K562 (cell line): Measurements from ENCODE around the gene TBX10. TPM values are rescaled to one million over a fixed set of nuclear protein-coding genes. Genes with fewer than 3 reads are reported as not detected.

ENCODE experiments used
- CHD1 ChIP-seq: fragments of 200-600 bp; sonication (generic); IDR thresholded peaks from one replicate; pipeline ENCODE4 v1.6.1; 2012; ENCODE audit warnings: mild to moderate bottlenecking, moderate library complexity, low read length, inconsistent platforms
- CREB3L1 ChIP-seq: fragments of 450-650 bp; IDR thresholded peaks from 2 replicates; pipeline ENCODE4 v1.6.1; 2014; ENCODE audit warnings: low read depth, mild to moderate bottlenecking, moderate library complexity, borderline replicate concordance
- ETS1 ChIP-seq: conservative IDR thresholded peaks from 2 replicates; pipeline ENCODE4 v1.6.1; 2011; ENCODE audit warnings: low read depth, mild to moderate bottlenecking, low read length; ENCODE audit not compliant: control insufficient read depth
- FOXK2 ChIP-seq, 2 experiments: fragments of 450-650 bp; IDR thresholded peaks in 1 of 2; conservative IDR thresholded peaks in 1 of 2; 2 replicates each; pipeline ENCODE4 v1.6.1; 2016; ENCODE audit warnings: low read depth in 2 of 2, mild to moderate bottlenecking in 1 of 2
- HDAC1 ChIP-seq, 2 experiments: fragments of 450-650 bp; IDR thresholded peaks; 2 replicates each; pipeline ENCODE4 v1.6.1; 2016 to 2017; ENCODE audit warnings: inconsistent platforms in 1 of 2, mild to moderate bottlenecking in 1 of 2, moderate library complexity in 1 of 2
- MXI1 ChIP-seq: IDR thresholded peaks from 2 replicates; pipeline ENCODE4 v1.6.1; 2011; ENCODE audit warnings: low read depth, mild to moderate bottlenecking, improper control_type of control experiment, low read length
- NFYB ChIP-seq: IDR thresholded peaks from 2 replicates; pipeline ENCODE4 v1.6.1; 2011; ENCODE audit warnings: mild to moderate bottlenecking, moderate library complexity; ENCODE audit not compliant: insufficient read length; ENCODE audit errors: extremely low read depth
- PCBP2 ChIP-seq: fragments of 200-400 bp; formaldehyde crosslinking; IDR thresholded peaks from 2 replicates; pipeline ENCODE4 v1.6.1; 2018; ENCODE audit warnings: low read length, low read depth, mild to moderate bottlenecking, moderate library complexity; ENCODE audit not compliant: poor library complexity, severe bottlenecking
- POLR2G ChIP-seq: fragments of 200-400 bp; formaldehyde crosslinking; IDR thresholded peaks from 2 replicates; pipeline ENCODE4 v1.6.1; 2017; ENCODE audit warnings: low read depth, mild to moderate bottlenecking, antibody characterized with exemption, low read length, moderate library complexity
- RBM15 ChIP-seq: fragments of 200-400 bp; formaldehyde crosslinking; IDR thresholded peaks from 2 replicates; pipeline ENCODE4 v1.6.1; 2018; ENCODE audit warnings: mild to moderate bottlenecking, low read length, moderate library complexity; ENCODE audit not compliant: insufficient read depth
- SIN3B ChIP-seq: fragments of 450-650 bp; IDR thresholded peaks from 2 replicates; pipeline ENCODE4 v1.6.1; 2017; ENCODE audit warnings: low read depth, mild to moderate bottlenecking, moderate library complexity
- SPI1 ChIP-seq: IDR thresholded peaks from 2 replicates; pipeline ENCODE4 v1.6.1; 2011; ENCODE audit warnings: low read depth, low read length, control low read depth, borderline replicate concordance
- SRSF7 ChIP-seq: fragments of 200-400 bp; formaldehyde crosslinking; optimal IDR thresholded peaks from 2 replicates; pipeline ENCODE3; 2017; ENCODE audit warnings: mild to moderate bottlenecking, low read depth, low read length
- THRAP3 ChIP-seq: fragments of 450-650 bp; IDR thresholded peaks from 2 replicates; pipeline ENCODE4 v1.6.1; 2016; ENCODE audit warnings: mild to moderate bottlenecking, inconsistent platforms, borderline replicate concordance
- USF2 ChIP-seq: sonication (generic); formaldehyde crosslinking; IDR thresholded peaks from 2 replicates; pipeline ENCODE4 v1.5.0; 2020; ENCODE audit warnings: missing genetic modification reagents
- ZKSCAN8 ChIP-seq: fragments of 200-800 bp; sonication (Bioruptor generic); IDR thresholded peaks from 2 replicates; pipeline ENCODE4 v1.6.1; 2016; ENCODE audit warnings: missing genetic modification characterization, missing compliant biosample characterization
- ZNF143 ChIP-seq: sonication (generic); formaldehyde crosslinking; IDR thresholded peaks from 2 replicates; pipeline ENCODE4 v1.9.0; 2022; ENCODE audit warnings: mild to moderate bottlenecking, missing genetic modification reagents
- ZNF354B ChIP-seq: fragments of 250-450 bp; sonication (Bioruptor Pico); IDR thresholded peaks from 2 replicates; pipeline ENCODE4 v1.4.0; 2020
- ZNF395 ChIP-seq: fragments of 200-800 bp; sonication (Bioruptor generic); IDR thresholded peaks from 2 replicates; pipeline ENCODE4 v1.6.1; 2017; ENCODE audit warnings: missing genetic modification characterization, missing compliant biosample characterization
- ZNF57 ChIP-seq: fragments of 450-650 bp; formaldehyde crosslinking; IDR thresholded peaks from 2 replicates; pipeline ENCODE4 v1.4.0; 2020; ENCODE audit warnings: mild to moderate bottlenecking, moderate library complexity
- polyA plus RNA-seq, 8 experiments: library from polyadenylated mRNA; depleted of rRNA in 4 of 8; stranded (reverse) in 5 of 8; unstranded in 3 of 8; fragments of >200 nt; fragmentation: Nextera tagmentation in 2 of 8; fragmentation: Illumina TruSeq in 1 of 8; extraction: Ambion mirVana in 2 of 8; extraction: Trizol in 1 of 8; gene quantifications; 2 replicates each; pipeline versions ENCODE4 v1.2.1 to v1.2.3, GENCODE V29; 2011 to 2014; ENCODE audit warnings: inconsistent platforms in 1 of 8, missing spikeins in 1 of 8
- total RNA-seq, 7 experiments: library from RNA; depleted of rRNA in 6 of 7; stranded (reverse); fragments of >200 nt in 6 of 7; fragmentation: Illumina TruSeq in 2 of 7; extraction: Trizol in 2 of 7; gene quantifications; 2 replicates each; pipeline versions ENCODE4 v1.2.1 to v1.2.3, GENCODE V29; 2011 to 2021; ENCODE audit warnings: low replicate concordance in 1 of 7

TBX10 gene
- total and polyA plus RNA-seq, 9 of the 15 experiments (the other 6 are each of a cell fraction or from before 2014, with no cell fraction given): not detected

- TF ChIP-seq ETS1 (peak; percentile 88), HDAC1 (IDR thresholded peaks at IDR 0.05) (peak in 1 of 2 experiments; percentile 98; a peak in 2 of 4 replicates), CREB3L1 (peak; percentile 73; the same call in 1 of the 2 replicates), SPI1 (peak; percentile 55; the same call in 1 of the 2 replicates), ZKSCAN8 (CRISPR knock-in tag) (peak; percentile 83), PCBP2 (no peak), ZNF354B (CRISPR knock-in tag) (no peak), THRAP3 (no peak), RBM15 (no peak), MXI1 (peak; percentile 81), SRSF7 (no peak), CHD1 (peak; percentile 33), SIN3B (peak; percentile 97), USF2 (CRISPR knock-in tag) (no peak), NFYB (no peak), FOXK2 (conservative IDR thresholded peaks at IDR 0.05 in 1 of 2, IDR thresholded peaks at IDR 0.05 in 1 of 2; ENCODE audit: low read depth in 2 of 2) (peak; percentile 54 to 64; a peak in 2 of 4 replicates), ZNF57 (CRISPR knock-in tag) (no peak), ZNF395 (CRISPR knock-in tag) (peak; percentile 46; the same call in 1 of the 2 replicates), POLR2G (peak; percentile 86), ZNF143 (CRISPR knock-in tag) (peak; percentile 92)
Measured at GRCh38 chr11:67606492-67607295, 32.9 kb downstream of the TBX10 start, which contains the start of gene NDUFV1 (continued).
